ENCODE data around the gene INVS. TPM values are rescaled to one million over a fixed set of nuclear protein-coding genes. Genes with fewer than 3 reads are reported as not detected.

Gene INVS
- total RNA-seq, 1 experiment from 2014 or later = 15.6 TPM

GRCh38 chr9:100281676-100282387 lies 182.8 kb downstream of the INVS start:
- Histone ChIP-seq H3K36me3 (ENCODE audit: control insufficient read depth, insufficient read depth, low read length) (0 out of 2 replicates have a peak, but pooled peaks cover 2% of the 10 kb centered on the region), H3K27me3 (replicated peaks; ENCODE audit: control insufficient read depth, insufficient read depth, low read length) (no peaks in the 10 kb centered on the region), H3K9me3 (no peaks in the 10 kb centered on the region), H3K4me3 (ENCODE audit: low read depth, low read length) (no peak overlapping the region), H3K4me1 (no peaks in the 10 kb centered on the region)
- no TSS peak for BruUV-seq (replicated peaks)
- no peaks in the 10 kb centered on the region for H3K27me3 Mint-ChIP-seq (ENCODE audit: insufficient read depth, unreplicated experiment)
- ChIA-PET CTCF (interaction anchor here (0.6 kb wide), 1 partner anchor 9 kb away, joined by 3 read pairs; no protein-coding TSS in a partner anchor), POLR2A (no interaction called here)
- no peak for DNase-seq
- no peak overlapping the region for H3K27ac Mint-ChIP-seq (ENCODE audit: unreplicated experiment)
- no peak overlapping the region for H3K4me3 Mint-ChIP-seq (ENCODE audit: unreplicated experiment)
- H3K9me3 Mint-ChIP-seq (ENCODE audit: unreplicated experiment) = peaks cover 14% of the 10 kb centered on the region
- no peaks in the 10 kb centered on the region for H3K4me1 Mint-ChIP-seq (ENCODE audit: low read depth, unreplicated experiment)
- no peak for TF ChIP-seq CTCF (IDR thresholded peaks at IDR 0.05; ENCODE audit: insufficient read depth in 1 of 2, low read depth in 1 of 2, low read length in 1 of 2, severe bottlenecking in 1 of 2, unreplicated experiment in 1 of 2)
- intact Hi-C loops (cut with micrococcal nuclease; ENCODE audit: unreplicated experiment) = no loop called here
- peaks cover 15% of the 10 kb centered on the region for H3K36me3 Mint-ChIP-seq (ENCODE audit: insufficient read depth, unreplicated experiment)

- H3K9me3 ChIP-seq = no peaks in the 10 kb centered on the region
- H3K4me1 ChIP-seq = no peaks in the 10 kb centered on the region
- intact Hi-C loops (cut with micrococcal nuclease; ENCODE audit: unreplicated experiment) = no loop called here
- no peak for DNase-seq
- Mint-ChIP-seq H3K27ac (ENCODE audit: unreplicated experiment) (no peak overlapping the region), H3K4me3 (ENCODE audit: unreplicated experiment) (no peak overlapping the region), H3K36me3 (ENCODE audit: insufficient read depth, unreplicated experiment) (peaks cover 15% of the 10 kb centered on the region), H3K27me3 (ENCODE audit: insufficient read depth, unreplicated experiment) (no peaks in the 10 kb centered on the region), H3K9me3 (ENCODE audit: unreplicated experiment) (peaks cover 14% of the 10 kb centered on the region), H3K4me1 (ENCODE audit: low read depth, unreplicated experiment) (no peaks in the 10 kb centered on the region)
- H3K27me3 ChIP-seq (replicated peaks; ENCODE audit: control insufficient read depth, insufficient read depth, low read length) = no peaks in the 10 kb centered on the region
- no peak overlapping the region for H3K4me3 ChIP-seq (ENCODE audit: low read depth, low read length)
- BruUV-seq (replicated peaks) = no TSS peak
- POLR2A ChIA-PET = no interaction called here
- H3K36me3 ChIP-seq (ENCODE audit: control insufficient read depth, insufficient read depth, low read length) = peaks cover 2% of the 10 kb centered on the region; the same call in 1 of the 2 replicates
- no peak for TF ChIP-seq CTCF (IDR thresholded peaks at IDR 0.05; ENCODE audit: insufficient read depth in 1 of 2, low read depth in 1 of 2, low read length in 1 of 2, severe bottlenecking in 1 of 2, unreplicated experiment in 1 of 2)
- CTCF ChIA-PET = no interaction called here
Observed at GRCh38 chr9:100282388-100282719, 183.3 kb downstream of the INVS start.

GRCh38 chr9:100284247-100284646 lies 185.2 kb downstream of the INVS start:
- H3K4me3 ChIP-seq (ENCODE audit: low read depth, low read length) = no peak overlapping the region
- ChIA-PET POLR2A (no interaction called here), CTCF (interaction anchor here (1.0 kb wide), 1 partner anchor 40 kb away, joined by 3 read pairs; no protein-coding TSS in a partner anchor)
- no peak for DNase-seq
- BruUV-seq (replicated peaks) = no TSS peak
- no peaks in the 10 kb centered on the region for H3K27me3 ChIP-seq (replicated peaks; ENCODE audit: control insufficient read depth, insufficient read depth, low read length)
- no peak overlapping the region for H3K4me3 Mint-ChIP-seq (ENCODE audit: unreplicated experiment)
- no peak for TF ChIP-seq CTCF (IDR thresholded peaks at IDR 0.05; ENCODE audit: insufficient read depth in 1 of 2, low read depth in 1 of 2, low read length in 1 of 2, severe bottlenecking in 1 of 2, unreplicated experiment in 1 of 2)
- intact Hi-C loops (cut with micrococcal nuclease; ENCODE audit: unreplicated experiment) = no loop called here
- no peak overlapping the region for H3K27ac Mint-ChIP-seq (ENCODE audit: unreplicated experiment)
- H3K27me3 Mint-ChIP-seq (ENCODE audit: insufficient read depth, unreplicated experiment) = no peaks in the 10 kb centered on the region
- H3K36me3 Mint-ChIP-seq (ENCODE audit: insufficient read depth, unreplicated experiment) = peaks cover 30% of the 10 kb centered on the region
- H3K4me1 ChIP-seq = no peaks in the 10 kb centered on the region
- H3K9me3 ChIP-seq = no peaks in the 10 kb centered on the region
- peaks cover 20% of the 10 kb centered on the region for H3K9me3 Mint-ChIP-seq (ENCODE audit: unreplicated experiment)
- no peaks in the 10 kb centered on the region for H3K4me1 Mint-ChIP-seq (ENCODE audit: low read depth, unreplicated experiment)
- peaks cover 5% of the 10 kb centered on the region for H3K36me3 ChIP-seq (ENCODE audit: control insufficient read depth, insufficient read depth, low read length)

Data from Caco-2 (cell line).